Omental fat pad (tissue), 4 donors: ENCODE data around the gene NIM1K. TPM values are rescaled to one million over a fixed set of nuclear protein-coding genes. Genes with fewer than 3 reads are reported as not detected.

Experiments
- ATAC-seq: fragments of 150-250 bp; one replicate; pipeline ENCODE4 v1.9.1; 2016; ENCODE audit warnings: mild to moderate bottlenecking, moderate library complexity; ENCODE audit not compliant: low FRiP score
- DNase-seq: peaks from one replicate; pipeline ENCODE4 v3.0.0-alpha.2; 2019; ENCODE audit warnings: low spot score
- total RNA-seq, 4 donors: library from RNA; depleted of rRNA; stranded (reverse); fragments of >200 nt; gene quantifications; one replicate each; pipeline ENCODE4 v1.1.0, GENCODE V29; 2016
- TF ChIP-seq, protein P1 (sequence below), 3 donors: fragments of 450-650 bp; IDR thresholded peaks; one replicate each; pipeline ENCODE4 v1.5.1; 2016 to 2017; ENCODE audit warnings: antibody characterized with exemption in 3 of 3, mild to moderate bottlenecking in 3 of 3, moderate library complexity in 2 of 3

NIM1K gene
- total RNA-seq, 4 donors from 2014 or later, result 0.12 to 0.79 (median 0.19) TPM; not detected in 1

DNA sequence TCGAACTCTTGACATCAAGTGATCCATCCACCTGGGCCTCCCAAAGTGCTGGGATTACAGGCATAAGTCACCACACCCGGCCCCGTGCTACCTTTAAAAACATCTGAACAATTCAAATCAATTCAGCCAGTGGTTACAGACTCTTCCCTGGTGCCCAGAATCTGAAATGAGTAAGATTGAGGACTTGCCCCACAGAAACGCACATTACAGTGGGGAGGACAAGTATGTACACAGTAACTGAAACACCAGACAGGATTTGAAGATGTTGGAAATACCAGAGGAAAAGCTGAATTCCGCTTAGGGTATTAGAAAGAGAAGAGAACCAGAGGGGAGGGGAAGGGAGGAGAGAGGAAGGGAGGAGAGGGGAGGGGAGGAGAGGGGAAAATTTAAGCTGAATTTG lies 17.8 kb downstream of the NIM1K start:
- TF ChIP-seq, protein P1, sequence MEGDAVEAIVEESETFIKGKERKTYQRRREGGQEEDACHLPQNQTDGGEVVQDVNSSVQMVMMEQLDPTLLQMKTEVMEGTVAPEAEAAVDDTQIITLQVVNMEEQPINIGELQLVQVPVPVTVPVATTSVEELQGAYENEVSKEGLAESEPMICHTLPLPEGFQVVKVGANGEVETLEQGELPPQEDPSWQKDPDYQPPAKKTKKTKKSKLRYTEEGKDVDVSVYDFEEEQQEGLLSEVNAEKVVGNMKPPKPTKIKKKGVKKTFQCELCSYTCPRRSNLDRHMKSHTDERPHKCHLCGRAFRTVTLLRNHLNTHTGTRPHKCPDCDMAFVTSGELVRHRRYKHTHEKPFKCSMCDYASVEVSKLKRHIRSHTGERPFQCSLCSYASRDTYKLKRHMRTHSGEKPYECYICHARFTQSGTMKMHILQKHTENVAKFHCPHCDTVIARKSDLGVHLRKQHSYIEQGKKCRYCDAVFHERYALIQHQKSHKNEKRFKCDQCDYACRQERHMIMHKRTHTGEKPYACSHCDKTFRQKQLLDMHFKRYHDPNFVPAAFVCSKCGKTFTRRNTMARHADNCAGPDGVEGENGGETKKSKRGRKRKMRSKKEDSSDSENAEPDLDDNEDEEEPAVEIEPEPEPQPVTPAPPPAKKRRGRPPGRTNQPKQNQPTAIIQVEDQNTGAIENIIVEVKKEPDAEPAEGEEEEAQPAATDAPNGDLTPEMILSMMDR (IDR thresholded peaks at IDR 0.05), result no peak
- DNase-seq (no peak), ATAC-seq (no peak)

DNA sequence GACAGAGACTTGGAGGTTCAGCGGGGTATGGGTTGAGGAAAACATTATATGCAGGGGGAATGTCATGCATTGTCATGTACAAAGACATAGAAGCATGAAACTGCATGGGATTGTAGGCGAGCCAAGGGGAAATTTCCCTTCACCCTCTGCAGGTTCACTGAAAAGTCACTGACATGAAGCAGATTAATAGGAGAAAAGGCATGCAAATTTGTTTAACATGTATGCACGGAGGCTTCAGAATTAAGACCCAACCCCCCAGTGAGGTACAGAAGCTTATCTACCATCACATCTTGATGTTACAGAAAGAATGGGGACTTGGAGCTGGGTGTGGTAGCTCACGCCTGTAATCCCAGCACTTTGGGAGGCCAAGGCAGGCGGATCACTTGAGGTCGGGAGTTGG lies 18.5 kb downstream of the NIM1K start:
- DNase-seq (no peak), ATAC-seq (no peak)
- TF ChIP-seq, protein P1 (IDR thresholded peaks at IDR 0.05), result no peak

DNA sequence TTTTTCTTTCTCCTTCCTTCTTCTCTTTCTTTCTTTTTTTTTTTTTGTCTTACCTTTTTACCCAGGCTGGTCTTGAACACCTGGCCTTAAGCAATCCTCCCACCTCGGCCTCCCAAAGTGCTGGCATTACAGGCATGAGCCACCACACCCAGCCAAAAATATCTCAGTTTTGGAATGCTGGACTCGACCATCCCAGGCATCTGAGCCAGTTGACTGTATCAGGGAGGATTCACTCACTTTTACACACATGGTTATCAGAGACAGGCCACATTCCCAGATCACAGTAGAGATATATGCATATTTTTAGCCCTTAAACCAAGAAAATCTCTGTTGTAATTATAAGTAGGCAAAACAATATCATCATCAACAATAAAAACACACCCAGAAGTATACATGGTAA lies 21.9 kb downstream of the NIM1K start:
- TF ChIP-seq, protein P1 (IDR thresholded peaks at IDR 0.05), result no peak
- no peak for ATAC-seq
- no peak for DNase-seq

DNA sequence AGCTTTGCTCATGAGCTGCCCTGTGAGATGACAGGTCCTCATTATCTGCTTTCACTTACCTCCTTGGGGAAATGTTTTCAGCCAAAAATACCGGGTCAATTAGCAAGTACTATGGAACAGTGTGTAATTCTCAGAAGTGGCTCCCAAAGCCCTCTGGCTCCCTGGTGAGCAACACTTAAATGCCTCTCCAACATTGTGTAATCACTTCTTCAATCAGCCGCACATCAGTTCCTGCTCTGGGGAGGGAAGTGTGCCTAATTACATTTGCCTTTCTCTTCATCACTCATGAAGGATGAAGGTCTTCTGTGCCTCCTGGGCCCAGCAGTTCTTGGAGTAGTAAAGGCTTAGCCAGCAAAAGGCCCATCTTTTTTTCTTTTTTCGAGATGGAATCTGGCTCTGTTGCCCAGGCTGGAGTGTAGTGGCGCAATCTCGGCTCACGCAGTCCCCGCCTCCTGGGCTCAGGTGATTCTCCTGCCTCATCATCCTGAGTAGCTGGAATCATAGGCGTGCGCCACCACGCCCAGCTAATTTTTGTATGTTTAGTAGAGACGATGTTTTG lies 23.1 kb downstream of the NIM1K start:
- DNase-seq (no peak), ATAC-seq (no peak)
- TF ChIP-seq, protein P1 (IDR thresholded peaks at IDR 0.05), result no peak

DNA sequence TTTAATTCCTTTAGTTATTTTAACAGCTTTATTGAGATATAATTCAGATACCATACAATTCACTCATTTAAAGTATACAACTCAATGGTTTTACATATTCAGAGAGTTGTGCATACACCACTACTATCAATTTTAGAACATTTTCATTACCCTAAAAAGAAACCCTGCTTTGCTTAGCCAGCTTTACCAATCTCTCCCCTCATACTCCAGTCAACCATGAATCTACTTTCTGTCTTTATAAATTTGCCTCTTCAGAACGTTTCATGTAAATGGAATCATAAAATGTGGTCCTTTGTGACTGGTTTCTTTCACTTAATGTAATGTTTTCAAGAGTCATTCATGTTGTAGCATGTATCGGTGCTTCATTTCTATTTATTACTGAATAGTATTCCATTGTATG lies 24.9 kb downstream of the NIM1K start:
- TF ChIP-seq, protein P1 (IDR thresholded peaks at IDR 0.05), result no peak
- DNase-seq (no peak), ATAC-seq (no peak)

DNA sequence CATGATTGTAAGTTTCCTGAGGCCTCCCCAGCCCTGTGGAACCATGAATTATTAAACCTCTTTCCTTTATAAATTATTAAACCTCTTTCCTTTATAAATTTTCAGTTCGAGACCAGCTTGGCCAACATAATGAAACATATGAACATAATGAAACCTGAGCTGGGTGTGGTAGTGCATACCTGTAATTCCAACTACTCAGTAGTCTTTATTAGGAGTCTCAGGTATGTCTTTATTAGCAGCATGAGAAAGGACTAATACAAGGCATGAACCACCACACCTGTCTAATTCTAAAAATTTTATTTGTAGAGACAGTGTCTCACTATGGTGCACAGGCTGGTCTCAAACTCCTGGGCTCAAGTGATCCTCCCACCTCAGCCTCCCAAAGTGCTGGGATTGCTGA lies 27.1 kb downstream of the NIM1K start:
- ATAC-seq (no peak), DNase-seq (no peak)
- TF ChIP-seq, protein P1 (IDR thresholded peaks at IDR 0.05), result no peak

DNA sequence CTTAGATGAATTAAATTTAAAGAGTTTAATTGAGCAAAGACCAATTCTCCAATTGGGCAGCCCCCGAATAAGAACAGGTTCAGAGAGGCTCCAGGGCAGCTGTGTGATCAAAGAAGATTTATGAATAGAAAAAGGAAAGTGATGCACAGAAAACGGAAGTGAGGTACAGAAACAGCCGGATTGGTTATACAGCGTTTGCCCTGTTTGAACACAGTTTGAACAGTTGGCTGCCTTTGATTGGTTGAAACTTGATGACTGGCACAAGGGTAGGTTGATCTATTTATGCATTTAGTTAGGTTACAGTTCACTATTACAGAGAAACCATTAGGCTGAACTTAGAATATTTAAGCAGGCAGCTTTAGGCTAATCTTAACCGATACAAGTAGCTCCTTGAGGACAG lies 29.5 kb downstream of the NIM1K start:
- ATAC-seq (no peak), DNase-seq (no peak)
- TF ChIP-seq, protein P1 (IDR thresholded peaks at IDR 0.05), result no peak
